ENCODE data around the gene ZNF324.

- TF ChIP-seq CTCF (conservative IDR thresholded peaks at IDR 0.05; ENCODE audit: low read length) (no peak), EZH2phosphoT487 (IDR thresholded peaks at IDR 0.05; ENCODE audit: borderline replicate concordance) (no peak)
Measured at GRCh38 chr19:58483776-58484175, 16.9 kb downstream of the ZNF324 start.
